GM11168 (cell line): Measurements from ENCODE around the gene PARD3B.

ENCODE experiments used
- in situ Hi-C: fragments of 300-500 bp; cut with MboI; formaldehyde crosslinking; loops from one replicate; pipeline ENCODE4 v1.12.0; 2022; ENCODE audit warnings: low sequenced_read_pairs; ENCODE audit not compliant: unreplicated experiment

PARD3B gene

GRCh38 chr2:205346649-205347048 lies 801.4 kb downstream of the PARD3B start:
- in situ Hi-C loops = no loop called here

DNA sequence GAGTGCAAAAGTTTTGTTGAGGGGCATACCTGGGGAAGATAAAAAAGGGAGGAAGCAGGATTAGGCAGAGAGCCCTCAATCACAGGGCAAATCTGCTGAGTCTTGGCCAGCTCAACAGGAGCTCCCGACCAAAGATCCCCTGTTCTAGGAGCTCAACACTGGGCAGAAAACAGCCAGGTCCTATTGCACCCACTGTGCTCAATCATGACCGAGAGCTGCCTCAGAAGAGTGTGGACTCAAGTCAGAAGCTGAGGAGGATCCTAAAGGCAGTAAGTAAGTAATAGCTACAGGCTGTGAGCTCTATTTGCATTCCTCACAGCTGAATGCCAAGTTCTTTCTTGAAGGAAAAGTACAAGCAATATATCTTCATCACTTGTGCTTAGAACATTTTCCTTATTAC lies 802.6 kb downstream of the PARD3B start:
- in situ Hi-C loops = no loop called here

- in situ Hi-C loops = no loop called here
These were observed 806.8 kb downstream of the PARD3B start for GRCh38 chr2:205352094-205352493.

- in situ Hi-C loops = no loop called here
These were observed 807.3 kb downstream of the PARD3B start for GRCh38 chr2:205352593-205352992.

DNA sequence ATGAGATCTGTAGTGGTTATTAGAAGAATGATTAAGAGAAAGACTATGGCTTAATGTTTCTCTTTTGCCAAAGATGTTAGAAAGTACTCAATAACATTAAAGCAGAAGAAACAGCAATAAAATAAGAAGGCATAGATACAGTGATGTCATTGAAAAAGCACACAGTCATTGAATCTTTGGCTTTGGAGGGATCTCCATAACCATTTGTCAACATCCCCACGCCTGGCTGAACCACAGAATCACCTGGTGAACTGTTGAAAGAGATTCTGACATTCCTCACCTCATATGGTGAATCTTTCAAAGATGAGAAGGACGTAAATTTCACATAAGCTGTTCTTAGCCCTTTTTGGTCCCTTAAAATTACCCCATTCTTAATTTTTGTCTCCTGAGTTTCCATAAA lies 812.5 kb downstream of the PARD3B start:
- in situ Hi-C loops = no loop called here

- in situ Hi-C loops = no loop called here
These were observed 813.1 kb downstream of the PARD3B start for GRCh38 chr2:205358351-205358815.

GRCh38 chr2:205361272-205361671 lies 816.0 kb downstream of the PARD3B start:
- in situ Hi-C loops = no loop called here

DNA sequence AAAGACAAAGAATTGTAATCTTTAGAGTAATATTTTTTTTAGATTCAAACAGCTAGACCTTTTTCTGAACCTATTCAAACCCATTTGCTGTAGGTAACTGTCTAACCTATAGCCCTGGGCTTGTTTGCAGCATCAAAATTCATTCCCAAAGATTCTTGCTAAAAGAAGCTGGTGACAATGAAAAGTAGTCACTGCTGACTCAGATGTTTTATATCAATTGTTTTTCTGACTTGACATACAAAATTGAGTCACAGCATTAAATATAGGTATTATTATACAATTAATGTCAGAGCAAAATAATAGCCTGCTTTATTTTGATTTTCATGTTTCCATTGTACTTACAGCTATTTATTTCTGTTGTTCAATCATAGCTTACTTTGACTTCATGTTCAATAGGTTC lies 816.7 kb downstream of the PARD3B start:
- in situ Hi-C loops = no loop called here

DNA sequence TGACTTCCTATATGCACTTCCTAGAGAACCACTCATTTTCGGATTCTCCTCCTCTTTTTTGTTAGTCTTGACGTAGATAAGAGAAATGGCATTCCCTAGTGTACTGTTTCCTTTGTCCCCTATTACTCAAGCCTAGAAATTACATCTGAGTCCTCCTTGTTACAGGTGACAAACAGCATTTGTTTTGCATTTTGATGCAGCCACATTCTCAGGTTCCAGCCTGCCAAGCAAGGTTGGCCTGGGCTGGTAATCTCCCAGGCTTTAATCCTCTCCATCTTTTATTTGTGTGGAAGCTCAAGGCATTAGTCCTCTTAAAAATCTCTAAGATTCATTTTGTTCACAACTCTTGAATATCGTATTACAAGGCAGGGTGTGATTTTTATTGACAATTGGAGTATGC lies 819.0 kb downstream of the PARD3B start:
- in situ Hi-C loops = no loop called here

- in situ Hi-C loops = no loop called here
These were observed 821.2 kb downstream of the PARD3B start for GRCh38 chr2:205366336-205367060.

DNA sequence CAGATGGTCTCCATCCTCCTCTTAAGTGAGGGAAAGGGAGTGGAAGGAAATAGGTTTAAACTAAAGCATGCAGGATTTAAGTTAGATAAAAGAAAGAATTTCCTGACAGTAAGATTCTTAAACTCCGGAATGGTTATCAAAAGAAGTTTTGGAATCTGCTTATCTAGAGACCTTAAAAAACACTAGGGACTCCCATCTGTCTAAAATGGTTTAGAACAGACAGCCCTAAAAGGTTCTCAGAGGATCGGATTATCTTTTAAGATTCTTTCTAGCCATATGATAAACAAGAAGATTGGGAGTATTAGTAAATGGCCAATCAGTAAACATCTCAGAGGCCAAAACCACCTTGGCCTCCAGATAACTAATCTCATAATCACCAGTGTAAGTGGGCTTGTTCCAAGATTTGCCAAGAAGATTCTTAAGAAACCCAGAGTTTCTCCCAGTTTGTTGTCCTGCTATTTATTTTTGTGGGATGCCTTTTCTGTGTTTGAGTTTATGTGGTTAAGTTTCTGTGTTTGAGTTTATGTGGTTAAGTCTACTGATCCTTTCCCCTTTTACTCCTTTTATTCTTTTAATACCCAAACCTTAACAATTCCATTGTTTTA lies 822.2 kb downstream of the PARD3B start:
- in situ Hi-C loops = no loop called here

DNA sequence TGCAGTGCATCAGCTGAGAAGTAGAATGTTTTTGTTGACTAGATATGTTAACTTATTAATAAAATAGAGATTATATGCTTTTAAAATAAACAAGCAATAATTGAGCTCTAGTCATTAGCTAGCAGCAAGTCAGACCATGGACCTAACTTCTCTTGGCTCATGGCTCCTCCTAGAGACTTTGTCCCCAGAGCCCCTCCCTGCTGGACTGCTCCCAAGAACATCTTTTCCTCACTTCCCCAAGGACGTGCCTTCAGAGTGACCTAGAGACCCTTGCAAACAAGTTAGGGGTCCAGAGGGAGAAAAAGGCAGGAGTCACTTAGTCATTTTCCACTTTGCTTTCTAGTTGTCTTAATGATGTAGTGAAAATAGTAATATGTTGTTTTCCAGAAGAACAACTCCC lies 824.5 kb downstream of the PARD3B start:
- in situ Hi-C loops = no loop called here

GRCh38 chr2:205370726-205371125 lies 825.5 kb downstream of the PARD3B start:
- in situ Hi-C loops = no loop called here

DNA sequence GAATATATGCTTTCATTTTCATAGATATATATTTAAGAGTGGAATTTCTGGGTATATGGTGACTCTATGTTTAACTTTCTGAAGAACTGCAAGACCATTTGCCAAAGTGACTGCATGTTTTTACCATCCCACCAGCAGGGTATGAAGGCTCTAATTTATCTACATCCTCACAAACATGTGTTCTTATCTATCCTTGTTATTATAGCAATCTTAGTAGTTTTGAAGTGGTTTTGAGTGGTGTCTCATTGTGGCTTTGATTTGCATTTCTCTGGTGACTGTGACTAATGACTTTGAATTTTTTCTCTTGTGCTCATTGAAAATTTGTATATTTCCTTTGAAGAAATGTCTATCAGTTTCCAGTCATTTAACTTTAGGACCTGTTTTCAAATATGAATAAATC lies 826.9 kb downstream of the PARD3B start:
- in situ Hi-C loops = no loop called here

DNA sequence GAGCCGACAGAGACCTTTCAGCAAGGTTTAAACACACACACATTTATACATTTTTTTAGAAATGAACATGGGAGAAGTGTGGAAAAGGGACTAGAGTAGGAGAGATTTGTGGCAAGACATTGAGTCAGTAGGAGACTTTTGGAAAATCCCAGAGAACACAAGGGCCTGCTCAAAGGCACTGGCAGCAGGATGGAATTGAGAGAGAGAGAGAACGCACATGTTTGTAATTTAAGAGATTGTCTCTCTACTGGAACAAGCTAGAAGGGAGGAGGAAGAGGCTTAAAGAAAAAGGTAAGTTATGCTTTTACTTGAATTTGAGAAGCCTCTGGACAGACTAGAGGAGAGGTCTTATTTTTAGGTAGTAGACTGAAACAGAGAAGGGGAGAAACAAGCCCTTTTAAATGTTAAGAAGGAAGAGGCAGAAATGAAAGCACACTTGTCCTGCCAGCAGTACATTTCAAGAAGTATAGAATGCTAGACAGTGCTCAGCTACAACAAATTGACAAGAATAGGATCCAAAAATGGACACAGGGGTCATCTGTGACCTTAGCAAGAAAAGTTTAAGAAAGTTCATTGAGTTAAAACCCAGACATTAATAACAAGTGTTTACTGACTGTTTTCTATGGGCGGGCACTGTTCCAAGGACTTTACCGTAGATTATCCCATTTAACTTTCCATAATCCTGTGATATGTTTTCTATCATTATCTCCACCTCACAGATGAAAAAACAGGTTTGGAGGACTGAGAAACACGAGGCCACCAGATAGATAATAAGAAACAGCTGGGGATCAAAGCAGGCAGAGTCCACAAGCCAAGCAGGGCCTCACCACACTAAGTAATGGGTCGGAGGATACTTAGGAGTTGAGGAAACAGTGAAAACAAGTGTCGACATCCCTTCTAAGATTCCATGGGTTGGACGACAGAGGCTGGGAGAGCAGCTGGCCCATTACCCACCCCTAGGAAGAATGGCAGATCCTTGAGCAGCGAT lies 830.5 kb downstream of the PARD3B start:
- in situ Hi-C loops = no loop called here

- in situ Hi-C loops = no loop called here
These were observed 832.0 kb downstream of the PARD3B start for GRCh38 chr2:205377324-205377723.

- in situ Hi-C loops = no loop called here
These were observed 838.3 kb downstream of the PARD3B start for GRCh38 chr2:205383601-205384000.

DNA sequence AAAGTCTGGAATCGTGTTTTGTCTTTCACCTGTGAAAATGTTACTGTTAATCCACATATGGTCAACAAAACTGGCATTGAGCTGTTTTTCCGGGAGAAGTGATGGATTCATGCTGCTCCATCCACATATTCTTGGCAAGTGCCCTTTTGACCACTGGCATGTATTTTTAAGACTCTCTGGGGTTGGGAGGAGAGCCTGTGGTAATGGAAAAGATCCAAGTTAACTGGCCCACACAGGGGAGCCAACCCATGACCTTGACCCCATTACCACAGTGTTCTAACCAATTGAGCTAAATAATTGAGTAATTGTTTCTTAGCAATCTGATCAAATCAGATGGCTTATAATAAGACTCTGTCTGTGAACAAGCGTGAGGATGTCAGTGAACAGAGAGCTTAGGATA lies 840.8 kb downstream of the PARD3B start:
- in situ Hi-C loops = no loop called here

DNA sequence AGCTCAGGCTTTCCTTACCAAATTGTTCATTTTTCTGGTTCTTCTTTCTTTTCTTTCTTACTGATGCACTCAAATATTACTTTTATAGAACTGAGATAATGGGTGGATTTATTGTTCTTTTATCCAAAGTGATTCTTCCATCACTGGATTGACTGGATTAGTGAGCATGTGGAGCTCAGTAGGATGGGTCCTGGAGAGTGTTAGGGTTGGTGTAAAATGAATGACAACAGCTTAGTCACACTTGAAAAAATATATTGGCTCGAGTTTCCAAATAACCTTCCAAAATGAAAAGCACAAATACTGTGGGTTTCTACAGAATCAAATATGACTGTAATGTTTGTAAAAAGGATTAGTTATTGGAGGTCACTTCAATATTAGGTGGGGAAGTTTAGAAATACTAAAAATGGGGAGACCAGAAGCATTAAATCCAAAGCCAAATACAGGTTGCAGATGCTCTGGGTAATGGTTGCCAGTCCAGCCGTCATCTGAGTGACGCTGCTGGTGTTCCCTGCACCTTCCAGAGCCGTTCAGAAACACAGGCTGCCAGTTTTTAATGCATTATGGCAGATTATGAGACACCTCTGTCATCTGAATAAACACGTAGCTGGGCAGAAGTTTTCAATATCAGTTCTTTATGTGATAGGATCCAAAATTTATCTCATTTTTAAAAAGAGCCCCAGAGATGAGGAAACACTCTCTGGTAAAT lies 842.2 kb downstream of the PARD3B start:
- in situ Hi-C loops = no loop called here

GRCh38 chr2:205390866-205391265 lies 845.6 kb downstream of the PARD3B start:
- in situ Hi-C loops = no loop called here
